Measurements from ENCODE around the gene TEX101.
"Not testable (repeated sequence)": the region's sequence is repeated elsewhere in the genome, so short reads cannot be mapped to it uniquely, and the experiment has no call there.

DNA sequence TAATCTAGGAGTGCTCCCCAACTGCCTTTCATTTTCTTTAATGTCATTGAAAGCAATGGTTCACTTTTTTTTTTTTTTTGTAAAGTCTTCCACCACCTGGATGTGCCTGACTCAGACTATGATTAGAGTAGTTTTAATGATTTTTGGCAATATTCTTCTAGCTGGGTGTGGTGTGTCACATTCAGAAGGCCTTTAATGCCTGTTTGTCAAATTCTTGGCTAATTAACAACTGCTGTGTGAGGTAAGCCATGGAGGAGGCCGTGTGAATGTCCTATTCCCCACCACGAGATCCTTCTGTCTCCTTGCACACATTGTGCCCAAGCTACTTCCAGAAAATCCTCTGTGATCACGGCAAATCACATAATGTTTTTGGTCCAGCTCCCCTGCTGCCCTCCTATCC is 30.9 kb upstream of the TEX101 start:
- not testable (repeated sequence) for TF ChIP-seq CTCF (IDR thresholded peaks at IDR 0.05); POLR2A (IDR thresholded peaks at IDR 0.05); POLR2AphosphoS5 (IDR thresholded peaks at IDR 0.05; ENCODE audit: insufficient read depth in 1 of 2, low read depth in 1 of 2)

Measured in vagina (tissue), 2 donors.